HG03095 (cell line): Measurements from ENCODE around the gene GCH1.
"Not testable (repeated sequence)": the region's sequence is repeated elsewhere in the genome, so short reads cannot be mapped to it uniquely, and the experiment has no call there.

Experiments
- ATAC-seq: cut with Tn5 transposase; IDR thresholded peaks from one replicate; pipeline ENCODE4 v1.9.1; 2021; ENCODE audit warnings: moderate library complexity; ENCODE audit not compliant: unreplicated experiment

GCH1 gene

DNA sequence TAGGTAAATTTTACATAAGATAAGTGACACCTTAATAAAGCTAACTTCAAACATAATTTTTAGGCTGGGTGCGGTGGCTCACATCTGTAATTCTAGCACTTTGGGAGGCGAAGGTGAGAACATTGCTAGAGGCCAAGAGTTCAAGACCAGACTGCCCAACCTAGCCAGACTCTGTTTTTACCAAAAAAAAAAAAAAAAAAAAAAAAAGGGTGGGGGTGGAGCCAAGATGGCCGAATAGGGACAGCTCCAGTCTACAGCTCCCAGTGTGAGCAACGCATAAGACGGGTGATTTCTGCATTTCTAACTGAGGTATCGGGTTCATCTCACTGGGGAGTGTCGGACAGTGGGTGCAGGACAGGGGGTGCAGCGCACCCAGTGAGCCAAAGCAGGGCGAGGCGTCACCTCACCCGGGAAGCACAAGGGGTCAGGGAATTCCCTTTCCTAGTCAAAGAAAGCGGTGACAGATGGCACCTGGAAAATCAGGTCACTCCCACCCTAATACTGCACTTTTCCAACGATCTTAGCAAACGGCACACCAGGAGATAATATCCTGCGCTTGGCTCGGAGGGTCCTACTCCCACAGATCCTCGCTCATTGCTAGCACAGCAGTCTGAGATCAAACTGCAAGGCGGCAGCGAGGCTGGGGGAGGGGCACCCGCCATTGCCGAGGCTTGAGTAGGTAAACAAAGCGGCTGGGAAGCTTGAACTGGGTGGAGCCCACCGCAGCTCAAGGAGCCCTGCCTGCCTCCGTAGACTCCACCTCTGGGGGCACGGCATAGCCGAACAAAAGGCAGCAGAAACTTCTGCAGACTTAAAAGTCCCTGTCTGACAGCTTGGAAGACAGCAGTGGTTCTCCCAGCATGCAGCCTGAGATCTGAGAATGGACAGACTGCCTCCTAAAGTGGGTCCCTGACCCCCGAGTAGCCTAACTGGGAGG, 32.2 kb downstream of the GCH1 start:
- not testable (repeated sequence) for ATAC-seq

DNA sequence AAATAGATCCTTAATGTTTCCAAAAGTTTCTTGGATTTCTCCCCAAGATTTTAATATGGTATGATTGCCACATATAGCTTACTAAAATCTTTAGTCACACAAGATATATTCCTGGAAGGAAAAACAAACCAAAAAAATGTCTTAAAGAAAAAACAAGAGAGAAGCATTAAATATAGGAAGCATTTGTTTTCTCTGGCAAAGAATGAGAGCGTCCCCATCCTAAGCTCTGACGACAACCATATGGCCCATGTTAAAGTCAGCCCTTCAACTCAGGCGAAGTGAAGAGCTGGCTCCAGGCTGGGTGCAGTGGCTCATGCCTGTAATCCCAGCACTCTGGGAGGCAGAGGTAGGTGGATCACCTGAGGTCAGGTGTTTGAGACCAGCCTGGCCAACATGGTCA, 35.6 kb downstream of the GCH1 start:
- ATAC-seq, result no peak

DNA sequence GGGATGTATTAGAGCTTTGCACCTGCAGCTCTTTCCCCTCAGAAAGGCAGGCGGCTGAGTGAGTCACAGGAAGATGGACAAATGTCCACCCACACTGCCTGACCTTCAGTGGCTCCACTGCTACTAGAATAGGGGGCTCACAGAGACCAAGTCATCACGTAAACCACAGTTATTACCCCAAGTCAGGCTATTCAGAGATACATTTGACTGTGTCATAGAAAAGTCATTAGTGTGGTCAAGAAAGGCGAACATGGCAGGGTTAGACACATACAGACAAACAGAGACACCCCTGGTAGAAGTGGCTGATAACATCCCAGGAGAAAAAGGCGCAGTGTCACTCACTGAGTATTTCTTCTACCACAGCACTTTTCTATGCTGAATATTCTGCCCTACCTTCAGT, 36.0 kb downstream of the GCH1 start:
- ATAC-seq, result no peak

DNA sequence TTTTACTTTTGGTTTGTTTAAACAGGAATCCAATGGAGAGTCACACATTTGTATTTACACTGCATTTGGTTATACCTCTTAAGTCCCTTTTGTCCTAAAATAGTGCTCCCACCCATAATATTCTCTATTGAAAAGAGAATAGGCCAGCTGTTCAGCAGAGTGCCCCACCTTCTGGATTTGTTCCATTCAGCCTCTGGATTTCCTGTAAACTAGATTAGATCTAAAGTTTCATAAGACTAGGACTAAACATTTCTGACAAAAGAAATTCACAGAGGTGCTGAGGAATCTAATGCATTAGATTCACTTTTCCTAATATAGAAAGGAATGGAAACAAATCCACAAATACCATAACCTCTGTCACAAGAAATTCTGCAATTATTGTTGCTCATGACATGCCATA, 38.1 kb downstream of the GCH1 start:
- ATAC-seq, result no peak

DNA sequence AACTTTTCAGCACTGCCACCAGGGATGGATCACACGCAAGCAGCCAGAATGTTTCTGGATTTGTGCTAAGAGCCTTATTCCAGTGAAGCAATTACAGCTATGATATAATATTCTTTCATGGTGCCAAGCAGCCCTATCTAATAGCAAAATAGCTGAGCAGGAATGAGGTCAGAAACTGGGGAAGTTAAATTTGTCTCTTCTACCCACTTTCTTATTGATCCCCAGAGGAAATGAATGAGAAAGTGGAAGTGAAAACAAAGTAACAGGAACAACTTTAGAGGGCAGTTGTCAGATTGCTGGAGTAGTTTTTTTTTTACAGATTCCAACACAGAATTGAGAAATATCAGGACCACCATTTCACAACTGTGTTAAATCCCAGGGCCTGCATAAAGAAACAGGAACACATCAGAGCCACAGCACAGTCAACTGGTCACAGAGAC, 44.8 kb downstream of the GCH1 start:
- peak; percentile 64 for ATAC-seq

DNA sequence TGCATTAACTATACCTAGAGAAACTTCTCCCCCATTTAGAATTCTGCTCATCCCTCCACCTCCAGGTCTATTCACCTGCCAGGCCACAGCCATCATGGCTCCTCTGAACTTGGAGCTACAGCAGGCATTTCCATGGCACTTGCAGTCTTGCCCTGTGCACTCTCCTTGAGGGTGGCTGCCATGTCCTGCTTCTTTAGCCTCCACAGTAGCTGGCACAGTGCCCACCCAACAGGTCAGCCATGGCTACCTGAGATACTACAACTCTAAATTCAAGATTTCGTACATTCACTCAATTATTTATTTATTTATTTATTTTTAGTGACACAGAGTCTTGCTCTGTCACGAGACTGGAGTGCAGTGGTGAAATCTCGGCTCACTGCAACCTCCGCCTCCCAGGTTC, 46.5 kb downstream of the GCH1 start:
- no peak for ATAC-seq

DNA sequence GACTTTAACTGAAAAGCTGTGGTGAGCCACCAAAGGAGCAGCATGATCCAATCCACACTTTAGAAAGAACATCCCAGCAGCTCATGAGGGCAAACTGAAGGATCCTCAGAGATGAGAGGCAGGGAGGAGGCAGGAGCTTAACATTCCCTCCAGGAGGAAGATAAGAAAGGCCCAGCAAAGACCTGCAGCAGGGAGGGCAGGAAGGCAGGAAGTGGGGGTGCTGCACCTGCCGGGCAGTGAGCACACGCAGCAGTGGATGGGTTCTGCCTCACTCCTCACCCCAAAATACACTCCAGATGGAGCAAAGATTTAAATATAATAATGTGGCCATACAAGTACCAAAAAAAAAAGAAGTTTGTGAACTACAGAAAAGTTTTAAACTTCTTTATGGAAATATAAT, 48.4 kb downstream of the GCH1 start:
- no peak for ATAC-seq

DNA sequence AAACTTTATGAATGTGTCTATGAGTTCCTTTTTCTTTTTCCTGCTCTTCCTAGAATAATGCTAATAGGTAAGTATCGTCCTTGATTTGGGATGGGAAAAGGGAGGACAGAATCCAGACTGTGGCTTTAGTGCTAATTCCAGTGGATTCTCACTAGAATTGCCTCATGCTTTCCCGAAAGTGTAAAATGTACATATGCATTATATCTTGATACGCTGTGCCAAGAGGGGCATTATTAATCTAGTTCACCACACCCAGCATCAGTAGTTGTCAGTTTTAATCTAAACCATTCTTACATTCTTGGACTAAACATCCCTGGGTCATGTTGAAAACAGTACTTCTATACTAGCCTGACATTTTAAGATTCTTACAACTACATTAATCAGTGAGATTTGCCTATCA, 49.3 kb downstream of the GCH1 start:
- ATAC-seq, result no peak

DNA sequence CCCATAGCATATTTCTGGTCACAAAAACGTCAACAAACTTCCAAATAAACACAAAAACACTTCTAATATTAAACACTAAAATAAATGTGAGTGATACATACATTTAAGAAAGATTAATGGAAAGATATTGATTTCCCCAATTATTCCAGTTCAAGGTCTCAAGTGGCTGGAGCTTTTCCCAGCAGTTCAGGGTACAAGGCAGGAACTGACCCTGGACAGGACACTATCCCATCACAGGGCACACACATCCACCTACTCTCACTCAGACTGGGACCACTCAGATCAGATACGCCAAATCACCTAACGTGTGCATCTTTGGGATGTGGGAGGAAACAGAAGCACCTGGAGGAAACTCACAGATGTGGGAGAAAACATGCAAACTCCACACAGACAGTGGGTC, 50.4 kb downstream of the GCH1 start:
- no peak for ATAC-seq

DNA sequence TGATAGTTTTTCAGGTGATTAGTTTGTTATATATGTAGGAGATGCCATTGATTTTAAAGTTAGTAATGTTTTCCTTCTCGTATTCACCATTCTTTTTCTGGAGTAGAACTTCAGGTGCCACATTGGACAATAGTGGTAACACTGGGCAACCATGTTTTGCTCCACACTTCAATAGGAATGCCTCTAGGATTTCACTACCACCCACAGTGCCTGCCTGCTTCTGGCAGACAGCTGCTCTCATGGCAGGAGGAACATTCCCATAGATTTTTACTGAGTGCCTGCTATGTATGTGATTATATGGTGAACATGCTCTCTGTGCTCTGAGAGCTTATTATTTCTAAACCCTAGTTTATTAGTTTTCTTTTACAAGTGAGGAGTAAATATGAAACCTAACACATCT, 53.7 kb downstream of the GCH1 start:
- ATAC-seq, result no peak

DNA sequence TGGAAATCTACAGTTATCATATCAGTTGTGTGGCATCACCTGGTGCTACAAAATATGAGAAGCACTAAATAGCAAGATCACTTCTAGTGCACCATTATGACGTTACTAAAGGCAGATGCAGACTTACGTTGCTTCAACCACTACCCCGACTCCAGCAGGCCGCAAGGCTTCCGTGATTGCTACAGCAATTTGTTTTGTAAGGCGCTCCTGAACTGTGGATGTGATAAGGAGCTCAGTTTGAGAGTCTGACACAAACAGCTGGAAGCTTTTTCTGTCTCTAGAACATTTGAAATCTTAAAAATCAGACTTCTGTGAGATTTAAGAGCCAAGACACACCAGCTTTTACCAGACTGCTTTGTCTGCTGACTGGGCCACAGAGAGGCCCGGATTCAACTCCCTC, 57.0 kb downstream of the GCH1 start:
- no peak for ATAC-seq

DNA sequence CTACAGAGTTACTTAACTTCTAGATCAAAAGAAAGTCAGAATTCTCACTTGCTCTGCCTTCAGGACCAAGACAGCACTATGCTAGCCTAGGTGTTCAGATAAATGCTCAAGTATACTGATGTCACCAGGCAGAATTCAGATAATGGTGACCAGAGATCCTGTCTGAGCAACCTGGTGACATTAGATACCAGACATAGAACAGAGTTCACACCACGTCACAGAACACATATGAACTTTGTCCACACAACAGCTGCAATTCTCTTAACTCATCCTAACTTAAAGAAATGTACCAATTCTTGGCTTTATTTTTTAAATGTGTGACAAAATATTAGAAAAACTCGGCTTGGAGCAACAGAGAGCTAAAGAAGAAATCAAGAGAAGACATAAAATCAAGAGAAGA, 58.1 kb downstream of the GCH1 start:
- no peak for ATAC-seq

DNA sequence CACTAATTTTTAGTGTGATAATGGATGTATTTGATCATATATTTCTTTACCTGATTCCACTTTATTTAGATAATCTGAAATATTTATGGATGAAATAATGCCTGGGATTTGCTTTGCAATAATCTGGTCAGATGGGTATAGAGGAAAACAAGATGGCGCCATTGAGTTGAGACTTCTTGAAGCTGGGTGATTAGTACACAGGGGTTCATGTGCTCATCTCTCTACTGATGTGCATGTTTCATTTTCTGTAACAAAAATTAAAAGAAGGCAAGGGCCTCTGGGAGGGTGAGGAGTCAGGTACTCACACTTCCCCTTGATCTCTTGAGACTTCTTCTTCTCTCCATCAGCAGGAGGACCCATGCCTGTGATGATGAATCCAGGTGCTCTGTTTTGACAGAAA, 61.8 kb downstream of the GCH1 start:
- no peak for ATAC-seq

DNA sequence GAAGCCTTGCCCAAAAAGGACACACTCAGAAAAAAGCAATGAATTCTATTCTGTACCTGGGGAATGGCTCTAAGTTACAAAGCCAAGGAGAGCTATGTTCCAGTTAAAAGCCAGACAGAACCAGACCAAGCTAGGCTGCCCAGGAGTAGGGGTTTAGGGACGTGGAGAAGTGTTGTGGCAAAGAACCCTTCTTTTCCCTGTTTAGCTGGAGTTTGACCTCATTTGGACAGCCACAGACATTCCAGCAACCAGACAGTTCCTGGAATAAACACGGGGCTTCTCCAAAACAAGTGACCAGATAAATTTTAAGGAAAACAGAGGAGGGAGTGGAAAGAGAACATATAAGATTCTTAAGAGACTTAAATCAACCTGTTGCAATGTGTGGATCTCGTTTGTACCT, 62.3 kb downstream of the GCH1 start:
- no peak for ATAC-seq

DNA sequence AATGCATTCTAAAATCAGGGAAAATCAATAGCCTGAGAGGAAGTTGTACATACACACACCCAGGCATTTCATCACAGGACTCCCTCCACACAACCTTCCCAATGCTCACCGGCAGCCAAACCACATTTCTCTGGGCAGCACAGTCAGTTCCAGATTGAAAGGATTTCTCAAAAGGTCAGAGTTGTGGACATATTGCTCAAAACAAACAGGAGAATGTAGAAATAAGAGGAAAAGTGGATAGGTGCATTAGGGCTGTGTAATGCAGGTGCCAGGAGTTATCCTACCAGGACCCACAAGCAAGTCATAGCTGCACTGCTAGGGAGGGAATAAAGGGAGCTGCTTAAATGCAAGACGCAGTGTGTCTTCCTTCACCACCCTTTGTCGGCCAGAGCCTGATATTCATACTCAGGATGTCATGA, 62.9 kb downstream of the GCH1 start:
- no peak for ATAC-seq

DNA sequence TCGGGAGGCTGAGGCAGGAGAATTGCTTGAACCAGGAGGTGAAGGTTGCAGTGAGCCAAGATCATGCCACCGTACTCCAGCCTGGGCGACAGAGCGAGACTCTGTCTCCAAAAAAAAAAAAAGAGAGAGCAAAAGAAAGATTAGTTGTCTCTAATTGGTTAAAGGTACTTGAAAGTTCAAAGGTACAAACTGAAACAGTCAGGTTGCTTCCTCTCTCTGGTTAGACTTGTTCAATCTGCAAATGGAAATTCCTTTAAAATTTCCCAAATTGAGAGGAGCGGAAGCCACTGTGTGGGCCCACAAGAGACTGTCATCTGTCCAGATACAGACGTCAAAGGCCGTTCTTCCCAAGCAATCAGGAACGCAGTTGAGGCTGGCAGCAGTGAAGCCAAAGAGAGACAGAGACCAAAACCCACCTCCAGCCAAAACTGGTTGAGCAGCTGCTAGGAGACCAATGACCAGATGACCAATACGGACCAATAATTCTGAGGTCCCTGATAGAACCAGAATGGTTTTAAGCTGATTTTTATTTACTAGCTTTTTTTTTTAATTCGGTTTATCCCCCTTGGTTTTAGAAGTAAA, 63.6 kb downstream of the GCH1 start:
- no peak for ATAC-seq

DNA sequence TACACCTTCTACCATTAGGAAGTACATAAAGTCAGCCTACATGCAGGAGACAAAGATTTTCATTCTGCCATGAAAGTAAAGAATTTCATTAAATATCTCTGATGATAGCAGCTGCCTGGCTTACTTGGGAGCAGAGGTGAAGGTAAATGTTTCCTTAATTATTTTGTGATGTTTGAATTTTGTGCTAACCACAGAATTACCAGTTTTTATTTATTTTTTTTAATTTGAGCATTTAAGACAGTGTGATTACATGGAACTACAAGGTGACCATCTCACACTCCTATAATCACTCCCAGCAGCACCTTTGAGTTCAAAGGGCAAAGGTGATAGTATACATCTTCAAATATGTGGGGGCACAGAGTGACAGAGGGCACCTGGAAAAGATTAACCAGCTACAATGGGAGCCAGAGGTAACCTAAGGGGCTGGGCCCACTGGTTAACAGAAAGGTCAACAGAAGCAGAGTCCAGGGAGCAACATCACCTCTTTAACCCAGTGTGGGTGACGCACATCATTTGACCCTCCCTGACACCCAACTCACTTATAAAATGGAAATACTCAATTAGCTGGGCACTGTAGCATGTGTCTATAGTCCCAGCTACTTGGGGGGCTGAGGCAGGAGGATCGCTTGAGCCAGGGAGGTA, 65.0 kb downstream of the GCH1 start:
- no peak for ATAC-seq

DNA sequence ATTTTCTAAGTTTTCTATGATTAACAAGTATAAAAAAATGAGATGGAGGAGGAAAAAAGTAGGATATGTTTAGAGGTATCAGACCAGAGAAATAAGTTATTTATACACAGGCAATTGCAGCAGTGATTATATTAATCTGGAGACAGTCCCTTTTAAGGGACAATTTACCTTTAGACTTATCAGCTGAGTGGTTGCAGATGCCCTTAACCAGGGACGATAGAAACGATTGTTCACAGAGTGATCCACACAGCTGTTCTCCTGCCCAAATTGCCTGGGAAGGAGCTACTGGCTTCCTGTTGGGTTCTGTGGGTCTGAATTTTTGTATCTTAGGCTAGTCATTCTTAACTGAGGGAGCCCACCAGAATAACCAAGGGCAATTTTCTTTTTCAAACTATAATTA, 66.4 kb downstream of the GCH1 start:
- ATAC-seq, result no peak

DNA sequence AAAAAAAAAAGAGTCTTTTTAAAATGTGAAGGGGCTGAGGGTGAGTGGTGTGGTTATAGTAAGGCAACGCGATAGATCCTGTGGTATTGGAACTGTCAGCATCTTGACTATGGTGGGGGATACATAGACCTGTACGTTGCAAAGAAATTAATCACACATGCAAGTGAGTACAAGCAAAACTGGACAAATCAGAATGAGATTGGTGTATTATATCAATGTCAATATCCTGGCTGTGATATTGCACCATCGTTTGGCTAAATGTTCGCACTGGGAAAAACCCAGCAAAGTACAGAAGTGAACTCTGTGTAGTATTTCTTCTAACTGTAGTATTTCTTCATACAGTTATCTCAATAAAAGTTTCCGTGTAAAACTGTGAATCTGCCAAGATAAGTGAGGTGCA, 67.9 kb downstream of the GCH1 start:
- ATAC-seq, result no peak

DNA sequence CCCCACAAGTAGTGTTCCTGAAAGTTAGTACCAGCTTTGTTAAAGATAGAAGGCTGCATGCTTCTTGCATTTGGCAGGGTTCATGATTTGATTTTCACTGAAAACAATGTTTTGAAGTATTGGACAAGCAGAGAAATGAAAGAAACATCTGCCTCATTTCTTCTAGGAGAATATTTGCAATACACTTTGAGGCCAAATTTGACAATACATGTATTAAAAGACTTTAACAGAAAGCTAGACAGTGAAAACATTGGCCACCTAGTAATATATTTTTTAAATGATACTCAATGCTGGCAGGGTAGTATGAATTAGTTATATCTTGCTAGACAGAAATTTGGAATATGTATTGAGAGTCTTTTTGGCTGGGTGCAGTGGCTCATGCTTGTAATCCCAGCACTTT, 68.5 kb downstream of the GCH1 start:
- no peak for ATAC-seq

DNA sequence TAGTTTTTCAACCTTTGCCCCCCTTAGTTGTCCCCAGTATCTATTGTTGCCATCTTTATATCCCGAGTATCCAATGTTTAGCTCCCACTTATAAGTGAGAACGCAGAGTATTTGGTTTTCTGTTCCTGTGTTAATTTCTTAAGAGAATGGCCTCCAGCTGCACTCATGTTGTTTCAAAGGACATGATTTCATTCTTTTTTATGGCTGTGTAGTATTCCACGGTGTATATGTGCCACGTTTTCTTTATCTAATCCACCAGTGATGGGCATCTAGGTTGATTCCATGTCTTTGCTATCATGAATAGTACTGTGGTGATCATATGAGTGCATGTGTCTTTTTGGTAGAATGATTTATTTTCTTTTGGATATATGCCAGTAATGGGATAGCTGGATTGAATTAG, 72.0 kb downstream of the GCH1 start:
- ATAC-seq, result no peak
